Neural crest cell (in vitro differentiated cells): ENCODE measurements around the gene SH3BP1. TPM values are rescaled to one million over a fixed set of nuclear protein-coding genes. Genes with fewer than 3 reads are reported as not detected.

Source experiments
- DNase-seq: peaks from one replicate; pipeline ENCODE4 v3.0.0; 2021; ENCODE audit warnings: low read depth, mixed read lengths, low spot score
- H3K27ac Mint-ChIP-seq: one replicate; pipeline ENCODE4 v1.8.0; 2021; ENCODE audit warnings: mild to moderate bottlenecking, mixed read lengths; ENCODE audit not compliant: unreplicated experiment
- H3K27me3 Mint-ChIP-seq: 2 replicates; pipeline ENCODE4 v1.8.0; 2021; ENCODE audit warnings: low read depth, mild to moderate bottlenecking, mixed read lengths
- H3K36me3 Mint-ChIP-seq: 2 replicates; pipeline ENCODE4 v1.8.0; 2021; ENCODE audit warnings: low read depth, mild to moderate bottlenecking, mixed read lengths
- H3K4me1 Mint-ChIP-seq: 2 replicates; pipeline ENCODE4 v1.8.0; 2021; ENCODE audit warnings: mixed read lengths
- H3K4me3 Mint-ChIP-seq: one replicate; pipeline ENCODE4 v1.8.0; 2021; ENCODE audit warnings: mild to moderate bottlenecking, mixed read lengths
- H3K9me3 Mint-ChIP-seq: 2 replicates; pipeline ENCODE4 v1.8.0; 2021; ENCODE audit warnings: mixed read lengths
- CTCF ChIP-seq: fragments of 200-600 bp; sonication (generic); conservative IDR thresholded peaks from 2 replicates; pipeline ENCODE4 v1.5.0; 2021; ENCODE audit warnings: antibody characterized with exemption, mild to moderate bottlenecking
- total RNA-seq: library from RNA; stranded (reverse); gene quantifications from 2 replicates; pipeline ENCODE4 v1.2.1, GENCODE V29; 2021

Gene SH3BP1
- total RNA-seq, 1 donor from 2014 or later, result 36.4 TPM

GRCh38 chr22:37636186-37636948, 3.1 kb upstream of the SH3BP1 start:
- Mint-ChIP-seq H3K4me1 (peaks cover 40% of the 10 kb centered on the region), H3K27ac (no peak overlapping the region), H3K9me3 (no peaks in the 10 kb centered on the region), H3K4me3 (peak overlapping the region; percentile 78), H3K36me3 (no peaks in the 10 kb centered on the region), H3K27me3 (peaks cover 4% of the 10 kb centered on the region)
- DNase-seq, result no peak
- no peak for TF ChIP-seq CTCF

DNA sequence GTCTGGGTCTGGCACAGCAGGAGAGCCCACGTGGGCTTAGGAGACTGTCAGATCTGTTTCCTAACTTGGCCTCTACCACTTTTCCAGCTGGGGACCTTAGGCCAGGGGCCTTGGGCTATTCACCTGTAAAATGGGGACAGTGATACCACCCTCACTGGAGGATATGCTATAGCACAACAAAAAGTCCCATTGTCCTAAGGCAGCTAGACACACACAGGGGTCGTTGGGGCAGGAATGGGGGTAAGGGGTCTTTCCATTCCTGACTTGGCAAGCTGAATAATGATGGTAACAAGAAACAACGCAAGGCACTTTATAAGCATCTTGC, 2.6 kb upstream of the SH3BP1 start:
- H3K4me3 Mint-ChIP-seq, result peak overlapping the region; percentile 78
- H3K27me3 Mint-ChIP-seq, result peaks cover 4% of the 10 kb centered on the region
- H3K36me3 Mint-ChIP-seq, result no peaks in the 10 kb centered on the region
- DNase-seq, result no peak
- no peak for TF ChIP-seq CTCF
- H3K27ac Mint-ChIP-seq, result no peak overlapping the region
- peaks cover 40% of the 10 kb centered on the region for H3K4me1 Mint-ChIP-seq
- no peaks in the 10 kb centered on the region for H3K9me3 Mint-ChIP-seq

- Mint-ChIP-seq H3K27ac (peak overlapping the region; percentile 70), H3K4me1 (peaks cover 40% of the 10 kb centered on the region), H3K4me3 (peak overlapping the region; percentile 78), H3K9me3 (no peaks in the 10 kb centered on the region), H3K36me3 (peaks cover 2% of the 10 kb centered on the region), H3K27me3 (peaks cover 4% of the 10 kb centered on the region)
- no peak for TF ChIP-seq CTCF
- no peak for DNase-seq
Observed at GRCh38 chr22:37638391-37639069, 939 bp upstream of the SH3BP1 start.

DNA sequence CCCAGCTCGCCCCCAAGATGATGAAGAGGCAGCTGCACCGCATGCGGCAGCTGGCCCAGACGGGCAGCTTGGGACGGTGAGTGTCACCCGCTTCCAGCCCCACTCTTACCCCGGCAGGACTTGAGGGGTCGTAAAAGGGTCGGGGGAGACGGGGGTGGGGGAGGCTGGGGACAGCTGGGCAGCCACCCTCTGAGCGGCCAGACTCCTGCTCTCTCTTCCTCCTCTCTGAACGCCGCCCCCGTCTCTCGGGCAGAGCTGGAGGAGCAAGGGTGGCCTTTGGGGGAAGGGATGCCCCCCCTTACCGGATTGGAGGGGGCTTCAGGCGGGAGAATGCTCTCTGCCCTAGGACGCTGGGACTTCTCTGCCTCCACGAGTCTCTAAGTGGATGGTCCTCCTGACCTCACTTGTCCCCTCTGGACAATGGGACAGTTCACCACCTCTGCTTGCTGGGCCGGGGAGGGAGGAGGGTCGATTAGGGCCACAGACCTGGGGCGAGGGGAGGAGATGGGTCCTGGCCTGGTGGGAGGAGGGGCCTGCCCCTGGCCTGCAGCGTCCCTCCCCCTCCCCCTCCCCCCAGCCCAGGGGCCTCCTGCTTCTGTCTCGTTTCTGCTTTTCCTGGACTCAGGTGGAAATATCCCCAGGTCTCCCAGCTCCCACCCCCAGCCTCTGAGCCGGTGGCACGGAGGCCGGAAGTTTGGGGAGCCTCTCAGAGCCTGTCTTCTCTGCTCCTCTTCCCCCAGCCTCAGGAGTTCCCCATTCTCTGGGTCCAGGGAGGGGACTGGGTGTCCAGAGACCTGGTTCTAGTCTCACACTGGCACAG, 512 bp downstream of the SH3BP1 start:
- Mint-ChIP-seq H3K27ac (no peak overlapping the region), H3K4me1 (peaks cover 28% of the 10 kb centered on the region), H3K27me3 (no peaks in the 10 kb centered on the region), H3K9me3 (no peaks in the 10 kb centered on the region), H3K36me3 (peaks cover 2% of the 10 kb centered on the region), H3K4me3 (peak overlapping the region; percentile 84)
- no peak for TF ChIP-seq CTCF
- no peak for DNase-seq
